GM19468 (cell line): ENCODE measurements around the gene ANAPC2.

Experiments
- ATAC-seq: cut with Tn5 transposase; IDR thresholded peaks from one replicate; pipeline ENCODE4 v1.9.1; 2021; ENCODE audit warnings: mild to moderate bottlenecking, moderate library complexity, moderate number of reproducible peaks; ENCODE audit not compliant: unreplicated experiment; ENCODE audit errors: extremely low read depth

The ANAPC2 gene

DNA sequence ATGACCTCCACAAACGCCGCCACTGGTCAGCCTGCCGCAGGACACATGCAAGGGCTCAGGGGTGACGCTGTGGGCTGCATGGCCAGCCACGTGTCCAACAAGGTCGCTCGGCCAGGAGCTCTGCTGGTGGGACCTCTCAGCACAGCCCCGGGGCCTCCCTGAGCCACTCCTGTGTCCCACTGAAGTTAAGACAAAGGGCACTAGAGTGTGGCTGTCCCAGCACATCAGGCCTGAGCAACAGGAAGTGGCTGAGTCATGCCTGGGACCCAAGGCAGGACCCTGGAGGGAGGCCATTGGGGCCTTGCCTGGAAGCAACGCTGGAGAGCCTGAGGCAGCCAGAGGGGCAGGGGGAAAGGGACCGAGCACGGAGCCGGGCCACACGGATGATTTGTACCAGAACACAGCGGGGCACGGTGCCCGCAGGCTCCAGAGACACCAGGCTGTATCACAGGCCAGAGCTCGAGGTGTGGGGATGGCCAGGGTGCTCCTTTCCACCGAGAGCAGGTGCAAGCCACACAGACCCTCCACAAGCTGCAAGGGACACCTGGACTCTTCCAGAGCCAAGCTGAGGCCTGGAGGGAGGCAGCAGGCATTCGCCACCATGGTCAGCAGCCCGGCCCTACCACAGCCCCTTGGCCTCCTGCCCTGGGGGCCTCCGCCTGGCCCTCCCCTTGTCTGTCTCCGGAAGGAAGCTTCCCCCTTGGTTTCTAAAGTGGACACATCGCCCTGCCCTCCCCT, 10.0 kb downstream of the ANAPC2 start:
- ATAC-seq = no peak

DNA sequence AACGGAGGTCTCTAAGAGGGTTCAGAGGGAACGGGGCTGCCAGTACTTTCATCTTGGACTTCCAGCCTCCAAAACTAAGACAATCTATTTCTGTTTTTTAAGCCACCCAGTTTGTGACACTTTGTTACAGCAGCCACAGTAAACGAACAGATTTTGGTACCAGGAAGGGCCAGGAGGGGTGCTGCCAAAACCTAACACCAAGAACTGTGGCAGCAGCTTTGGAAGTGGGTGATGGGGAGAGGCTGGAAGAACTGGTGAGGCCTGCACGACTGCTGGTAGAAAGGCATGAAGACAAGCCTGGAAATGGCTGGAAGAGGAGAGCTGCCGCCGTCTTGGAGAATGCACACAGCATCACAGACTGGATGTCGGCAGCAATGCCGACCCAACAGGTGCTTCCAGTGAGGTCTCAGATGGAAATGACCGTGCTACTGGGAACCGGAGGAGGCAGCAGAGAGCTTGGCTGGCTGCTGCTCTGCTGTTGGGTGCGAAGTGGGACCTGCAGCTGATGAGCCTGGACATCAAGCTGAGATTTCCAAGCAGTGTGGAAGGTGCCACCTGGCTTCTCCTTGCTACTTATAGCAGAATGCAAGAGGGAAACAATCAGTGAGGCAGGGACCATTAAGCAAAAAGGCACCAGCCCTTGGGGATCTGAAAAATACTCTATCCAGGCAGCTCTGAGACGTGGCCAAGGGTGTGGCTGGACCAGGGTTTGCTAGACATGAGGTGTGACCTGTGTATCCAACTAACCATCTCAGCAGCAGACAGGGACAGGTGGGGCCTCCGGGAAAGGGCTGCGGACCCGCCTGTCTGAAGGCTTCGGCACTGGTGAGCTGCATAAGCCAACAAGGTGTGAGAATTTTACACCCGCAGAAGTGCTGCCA, 11.8 kb downstream of the ANAPC2 start:
- no peak for ATAC-seq

DNA sequence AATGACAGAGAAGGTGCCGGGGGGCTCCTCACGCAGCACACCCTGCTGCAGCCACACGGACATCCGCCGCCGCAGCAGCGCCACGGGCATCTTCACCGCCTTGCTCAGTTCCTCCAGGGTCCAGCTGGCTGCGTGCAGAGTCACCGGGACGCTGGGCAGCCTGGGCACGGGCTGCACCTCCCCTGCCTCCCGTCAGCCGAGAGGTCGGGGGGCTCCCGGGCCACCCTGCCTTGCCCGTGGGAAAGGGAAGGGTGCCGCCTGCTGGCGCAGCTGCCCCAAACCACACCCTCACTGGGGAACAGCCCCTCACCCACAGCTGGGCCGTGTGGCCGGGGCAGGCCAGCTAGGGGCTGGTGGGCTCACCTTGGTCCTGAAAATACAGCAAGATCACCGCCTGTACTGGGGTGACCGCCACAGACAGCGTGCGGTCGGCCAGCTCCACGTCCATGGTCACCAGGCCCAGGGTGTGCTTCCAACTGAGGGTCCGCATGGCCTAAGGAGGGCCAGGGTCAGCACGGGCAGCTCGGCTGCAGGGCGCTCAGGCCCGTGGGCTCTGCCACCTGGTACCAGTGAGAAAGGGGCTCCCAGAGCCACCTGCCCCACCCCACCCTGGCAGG, 12.9 kb downstream of the ANAPC2 start:
- no peak for ATAC-seq

DNA sequence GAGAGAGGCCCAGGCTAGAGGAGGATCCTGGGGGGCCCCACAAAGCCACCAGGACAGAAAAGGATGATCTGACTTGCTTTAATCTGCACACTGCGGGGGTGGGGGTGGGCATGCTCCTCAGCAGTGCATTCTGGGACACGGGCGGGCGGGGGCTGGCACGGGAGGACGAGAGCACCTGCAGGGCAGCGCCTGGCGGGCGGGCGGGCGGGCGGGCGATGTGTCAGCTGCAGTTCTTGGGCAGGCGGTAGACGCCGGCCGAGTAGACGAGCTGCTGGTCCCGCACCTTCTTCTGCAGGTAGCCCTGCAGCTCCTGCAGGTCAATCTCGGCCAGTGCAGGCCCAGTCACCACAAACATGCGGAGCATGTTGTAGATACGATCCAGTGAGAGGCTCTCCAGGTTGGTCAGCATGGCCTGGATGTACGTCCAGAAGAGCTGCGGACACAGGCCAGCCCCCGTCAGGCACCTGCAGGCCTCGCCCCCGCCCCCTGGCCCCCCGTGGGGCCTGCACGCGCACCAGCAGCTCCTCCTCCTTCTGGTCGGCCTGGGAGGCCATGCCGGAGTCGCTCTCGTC, 13.6 kb downstream of the ANAPC2 start:
- no peak for ATAC-seq

- ATAC-seq = no peak
Measured at GRCh38 chr9:137173796-137174664, 14.3 kb downstream of the ANAPC2 start.

DNA sequence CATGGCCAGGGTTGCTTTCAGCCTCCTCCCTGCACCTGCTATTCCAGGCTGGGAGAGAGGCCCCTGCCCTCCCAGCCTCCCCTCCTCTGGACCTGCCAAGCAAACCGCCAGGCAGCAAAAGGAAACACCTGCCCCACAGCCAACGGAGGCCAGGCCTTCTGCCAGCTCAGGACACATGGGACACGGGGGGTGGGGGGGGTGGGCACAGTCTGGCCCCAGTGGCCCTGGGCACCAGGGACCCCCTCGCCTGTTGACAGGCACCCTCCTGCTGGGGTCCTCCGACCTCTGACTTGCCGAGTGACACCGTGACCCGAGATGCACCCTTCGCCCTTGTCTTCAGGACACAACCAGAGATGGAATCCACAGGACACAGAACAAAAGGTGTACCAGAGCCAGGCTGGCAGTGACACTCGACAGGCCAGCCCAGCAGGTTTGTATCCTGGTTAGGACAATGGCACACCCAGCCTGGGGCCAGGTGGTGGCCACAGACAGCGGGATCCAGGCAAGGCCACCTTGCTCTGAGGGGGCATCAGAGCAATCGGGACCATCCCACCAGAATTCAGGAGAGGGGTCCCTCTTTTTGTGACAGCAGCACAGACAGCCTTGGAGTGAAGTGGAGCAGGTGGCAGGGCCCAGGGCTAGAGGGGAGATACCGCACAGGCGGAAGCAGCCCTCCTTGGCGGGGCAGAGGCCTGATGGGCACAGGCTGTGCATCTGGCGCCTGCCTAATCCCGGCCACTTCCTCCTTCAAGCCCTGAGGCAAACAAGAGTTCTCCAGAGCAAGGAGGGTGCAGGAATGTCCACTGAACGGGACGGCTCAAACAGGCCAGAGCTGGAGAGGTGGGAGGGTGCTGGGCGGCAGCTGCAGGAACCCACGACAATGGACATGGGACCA, 15.2 kb downstream of the ANAPC2 start:
- ATAC-seq = no peak

GRCh38 chr9:137171149-137171900, 17.0 kb downstream of the ANAPC2 start:
- no peak for ATAC-seq

- no peak for ATAC-seq
Measured at GRCh38 chr9:137170486-137171148, 17.7 kb downstream of the ANAPC2 start.

GRCh38 chr9:137169896-137170358, 18.4 kb downstream of the ANAPC2 start, which contains the start of gene LRRC26:
TSS of gene LRRC26 (minus strand) at chr9:137170051. CDS start at chr9:137169943, 108 bp downstream.
- no peak for ATAC-seq

GRCh38 chr9:137168904-137169856, 19.2 kb downstream of the ANAPC2 start:
- no peak for ATAC-seq

DNA sequence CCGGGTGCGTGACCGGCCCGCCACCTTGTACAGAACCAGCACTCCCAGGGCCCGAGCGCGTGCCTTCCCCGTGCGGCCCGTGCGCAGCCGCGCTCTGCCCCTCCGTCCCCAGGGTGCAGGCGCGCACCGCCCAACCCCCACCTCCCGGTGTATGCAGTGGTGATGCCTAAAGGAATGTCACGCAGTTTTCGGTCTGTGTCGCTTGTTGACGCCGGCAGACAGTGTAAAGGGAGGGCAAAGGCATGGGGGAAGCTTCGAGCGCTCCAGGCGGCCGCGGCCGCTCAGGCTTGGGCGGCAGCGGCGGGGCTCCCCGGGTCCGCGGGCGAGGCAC, 19.8 kb downstream of the ANAPC2 start:
- no peak for ATAC-seq

GRCh38 chr9:137167747-137168572, 20.4 kb downstream of the ANAPC2 start:
- ATAC-seq = no peak

- no peak for ATAC-seq
Measured at GRCh38 chr9:137167277-137167746, 21.0 kb downstream of the ANAPC2 start.

DNA sequence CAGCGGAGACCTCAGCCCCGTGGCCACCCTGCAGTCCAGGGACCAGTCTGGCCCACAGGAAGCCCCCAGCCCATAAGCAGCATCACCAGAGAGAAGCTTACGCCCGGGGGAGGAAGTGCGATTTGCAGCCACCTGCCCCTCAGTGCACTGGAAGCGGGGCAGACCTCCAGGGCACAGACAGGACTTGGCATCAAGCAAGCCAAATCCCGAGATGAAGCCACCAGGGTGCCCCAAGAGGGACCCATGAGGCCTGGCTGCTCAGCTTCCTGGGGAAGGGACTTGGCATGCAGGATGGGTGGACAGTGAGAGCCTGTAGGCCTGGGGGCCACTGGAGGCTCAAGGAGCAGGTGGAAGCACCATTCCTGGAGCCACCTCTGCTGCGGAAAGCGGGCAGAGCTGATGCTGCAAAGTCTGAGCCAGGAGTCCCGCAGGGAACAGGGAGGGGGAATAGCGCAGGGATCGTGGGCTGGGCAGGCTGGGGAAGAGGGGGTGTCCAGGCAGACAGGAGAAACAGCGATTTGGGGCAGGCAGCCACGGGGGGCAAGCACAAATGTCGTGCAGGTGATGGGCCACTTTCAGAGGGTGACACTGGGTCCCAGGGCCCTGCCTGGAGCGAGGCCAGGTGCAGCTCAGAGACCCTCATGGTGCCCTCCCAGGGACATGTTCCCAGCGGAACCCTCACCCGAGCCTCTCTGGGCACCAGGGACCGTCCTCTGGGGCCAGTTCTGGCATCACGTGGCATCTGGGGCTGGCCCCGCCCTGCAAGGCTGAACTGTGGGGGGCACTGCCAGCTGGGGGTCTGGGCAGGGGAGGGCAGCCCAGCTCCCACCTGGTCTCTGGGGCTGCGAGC, 21.8 kb downstream of the ANAPC2 start:
- no peak for ATAC-seq
